Muscle layer of colon (tissue), 2 donors: ENCODE results near the gene INTS11.

ENCODE experiments used
- H3K27ac ChIP-seq: one replicate; pipeline ENCODE4 v1.7.0; 2013; ENCODE audit warnings: low read depth, mild to moderate bottlenecking, low read length, moderate library complexity
- H3K27me3 ChIP-seq, 2 donors: one replicate each; pipeline ENCODE4 v1.7.0; 2013; ENCODE audit warnings: low read length in 2 of 2, mild to moderate bottlenecking in 2 of 2; ENCODE audit not compliant: insufficient read depth in 2 of 2, control insufficient read depth in 1 of 2
- H3K36me3 ChIP-seq: one replicate; pipeline ENCODE4 v1.7.0; 2013; ENCODE audit warnings: mild to moderate bottlenecking, low read length; ENCODE audit not compliant: insufficient read depth
- H3K4me1 ChIP-seq: one replicate; pipeline ENCODE4 v1.7.0; 2013; ENCODE audit warnings: mild to moderate bottlenecking, low read length; ENCODE audit not compliant: insufficient read depth
- H3K4me3 ChIP-seq, 2 donors: one replicate each; pipeline ENCODE4 v1.7.0; 2013; ENCODE audit warnings: low read length in 2 of 2, low read depth in 1 of 2, mild to moderate bottlenecking in 1 of 2, moderate library complexity in 1 of 2
- H3K9ac ChIP-seq: one replicate; pipeline ENCODE4 v1.7.0; 2013; ENCODE audit warnings: low read length
- H3K9me3 ChIP-seq: one replicate; pipeline ENCODE4 v1.7.0; 2013; ENCODE audit warnings: mild to moderate bottlenecking, low read length
- donor health status: abdominal sarcoma.
- donor health status: Adenocarcinoma of cecum.

INTS11 gene

GRCh38 chr1:1296070-1297061 is 28.1 kb downstream of the INTS11 start:
- Histone ChIP-seq H3K9ac (no peak overlapping the region), H3K4me3 (no peak overlapping the region), H3K27me3 (no peaks in the 10 kb centered on the region), H3K9me3 (no peaks in the 10 kb centered on the region), H3K36me3 (no peaks in the 10 kb centered on the region), H3K27ac (no peak overlapping the region), H3K4me1 (no peaks in the 10 kb centered on the region)

DNA sequence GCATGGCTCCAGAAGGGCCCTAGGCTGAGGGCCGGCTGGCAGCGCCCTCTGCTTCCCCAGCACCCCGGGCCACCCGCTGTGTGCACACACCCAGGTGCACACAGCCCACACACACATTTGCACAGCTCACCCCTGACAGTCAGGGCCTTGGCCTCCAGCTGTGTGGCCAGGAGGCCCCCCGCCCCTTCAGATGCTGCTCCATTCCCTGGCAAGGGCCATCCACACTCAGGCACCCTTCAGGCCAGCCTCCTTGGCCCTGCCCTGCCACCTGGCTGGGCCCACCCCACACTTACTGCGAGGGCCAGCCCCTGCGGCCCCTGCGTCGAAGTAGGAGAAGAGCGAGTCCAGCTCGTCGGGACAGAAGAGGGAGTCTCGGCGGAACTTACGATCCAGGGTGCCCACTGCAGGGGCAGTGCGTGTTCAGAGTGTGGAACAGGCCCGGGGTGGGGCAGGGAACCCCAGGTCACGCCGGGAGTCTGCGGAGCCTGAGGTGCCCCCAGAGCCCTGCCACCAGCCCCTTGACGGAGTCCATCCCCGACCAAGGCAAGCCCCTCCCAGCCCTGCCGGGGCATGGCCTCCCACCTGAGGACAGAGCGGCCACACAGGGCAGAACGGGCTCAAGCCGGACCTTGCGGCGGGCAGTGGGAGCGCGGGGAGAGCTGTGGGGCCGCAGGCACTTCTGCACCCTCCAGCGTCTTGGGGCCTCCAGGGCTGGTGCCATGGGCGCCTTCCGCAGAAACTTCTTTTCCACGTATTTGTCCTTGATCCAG is 29.1 kb downstream of the INTS11 start:
- H3K4me3 ChIP-seq: no peak overlapping the region
- no peak overlapping the region for H3K9ac ChIP-seq
- H3K36me3 ChIP-seq: no peaks in the 10 kb centered on the region
- no peaks in the 10 kb centered on the region for H3K27me3 ChIP-seq
- no peak overlapping the region for H3K27ac ChIP-seq
- no peaks in the 10 kb centered on the region for H3K4me1 ChIP-seq
- H3K9me3 ChIP-seq: no peaks in the 10 kb centered on the region

GRCh38 chr1:1294250-1294890 is 30.1 kb downstream of the INTS11 start:
- Histone ChIP-seq H3K36me3 (no peaks in the 10 kb centered on the region), H3K27ac (no peak overlapping the region), H3K27me3 (no peaks in the 10 kb centered on the region), H3K4me3 (no peak overlapping the region), H3K4me1 (no peaks in the 10 kb centered on the region), H3K9me3 (no peaks in the 10 kb centered on the region), H3K9ac (no peak overlapping the region)

DNA sequence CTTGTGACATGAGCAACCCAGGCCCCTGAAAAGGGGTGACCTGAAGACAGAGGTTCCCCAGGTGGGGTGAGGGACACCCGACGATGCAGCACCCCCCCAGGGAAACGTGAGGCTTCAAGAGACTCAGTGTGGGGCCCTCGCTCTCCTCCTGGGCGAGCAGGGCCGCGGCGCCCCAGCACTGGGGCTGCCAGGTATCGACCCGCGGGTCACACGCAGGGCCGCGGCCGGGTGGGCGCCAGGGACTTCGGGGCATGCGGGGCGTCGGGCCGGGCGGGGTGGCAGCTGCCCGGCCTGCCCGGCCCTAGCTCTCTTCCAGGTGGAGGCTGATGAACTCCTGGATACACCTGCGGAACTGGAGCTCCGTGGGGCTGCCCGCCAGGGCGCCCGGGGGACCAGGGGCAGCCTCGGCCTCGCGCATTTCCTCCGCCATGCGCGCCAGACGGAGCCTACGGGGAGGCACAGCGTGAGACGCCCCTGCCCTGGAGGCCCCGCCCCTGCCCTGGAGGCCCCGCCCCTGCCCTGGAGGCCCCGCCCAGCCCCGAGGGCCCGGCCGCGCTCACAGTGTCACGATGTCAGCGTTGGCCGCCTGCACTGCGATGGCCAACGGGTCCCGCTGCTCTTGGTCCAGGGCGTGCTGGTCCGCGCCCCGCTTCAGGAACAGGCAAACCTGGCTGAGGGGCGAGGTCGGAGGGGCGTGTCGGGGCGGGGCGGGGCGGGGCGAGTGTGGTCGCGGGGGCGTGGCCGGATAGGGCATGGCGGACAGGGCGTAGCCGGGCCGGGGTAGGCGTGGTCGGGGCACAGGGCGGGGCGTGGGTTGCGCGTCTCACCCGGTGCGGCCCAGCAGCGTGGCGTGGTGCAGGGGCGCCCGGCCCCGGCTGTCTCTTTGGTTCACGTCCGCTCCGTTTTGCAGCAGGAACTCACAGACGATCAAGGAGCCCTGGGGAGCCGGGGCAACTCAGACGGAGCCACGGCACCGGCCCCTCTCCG is 30.9 kb downstream of the INTS11 start:
- Histone ChIP-seq H3K27me3 (no peaks in the 10 kb centered on the region), H3K4me1 (no peaks in the 10 kb centered on the region), H3K9ac (no peak overlapping the region), H3K27ac (no peak overlapping the region), H3K9me3 (no peaks in the 10 kb centered on the region), H3K4me3 (no peak overlapping the region), H3K36me3 (no peaks in the 10 kb centered on the region)

DNA sequence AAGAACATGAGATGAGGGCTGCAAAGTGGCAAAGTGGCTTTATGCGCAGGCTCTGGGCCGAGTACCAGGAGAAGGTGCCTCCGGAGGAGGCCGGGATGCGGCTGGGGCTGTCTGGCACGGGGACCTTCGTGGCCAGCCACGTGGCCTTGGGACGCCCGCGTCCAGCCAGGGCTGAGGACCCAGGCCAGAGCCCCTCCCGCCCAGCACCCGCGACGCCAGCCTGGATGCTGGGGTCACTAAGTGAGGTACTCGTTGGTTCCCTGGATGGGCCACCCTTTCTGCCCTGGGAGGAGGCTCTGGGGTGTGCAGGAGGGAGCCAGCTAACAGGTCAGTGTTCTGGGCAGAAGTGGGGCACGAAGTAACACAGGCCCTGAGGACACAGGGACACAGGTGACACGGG is 31.6 kb downstream of the INTS11 start:
- Histone ChIP-seq H3K9ac (no peak overlapping the region), H3K27ac (no peak overlapping the region), H3K9me3 (no peaks in the 10 kb centered on the region), H3K4me1 (no peaks in the 10 kb centered on the region), H3K27me3 (no peaks in the 10 kb centered on the region), H3K4me3 (no peak overlapping the region), H3K36me3 (no peaks in the 10 kb centered on the region)

- H3K9me3 ChIP-seq: no peaks in the 10 kb centered on the region
- no peak overlapping the region for H3K4me3 ChIP-seq
- H3K36me3 ChIP-seq: no peaks in the 10 kb centered on the region
- no peak overlapping the region for H3K27ac ChIP-seq
- H3K27me3 ChIP-seq: peaks cover 0 to 3% of the 10 kb centered on the region in 2 donors
- H3K9ac ChIP-seq: no peak overlapping the region
- no peaks in the 10 kb centered on the region for H3K4me1 ChIP-seq
These were observed 32.0 kb downstream of the INTS11 start for GRCh38 chr1:1292442-1292779.

- no peak overlapping the region for H3K4me3 ChIP-seq
- H3K9me3 ChIP-seq: no peaks in the 10 kb centered on the region
- H3K9ac ChIP-seq: no peak overlapping the region
- H3K27me3 ChIP-seq: peaks cover 0 to 9% of the 10 kb centered on the region in 2 donors
- no peaks in the 10 kb centered on the region for H3K36me3 ChIP-seq
- H3K4me1 ChIP-seq: no peaks in the 10 kb centered on the region
- no peak overlapping the region for H3K27ac ChIP-seq
These were observed 32.7 kb downstream of the INTS11 start for GRCh38 chr1:1291548-1292441.

GRCh38 chr1:1291023-1291528 is 33.4 kb downstream of the INTS11 start:
- Histone ChIP-seq H3K9me3 (no peaks in the 10 kb centered on the region), H3K27ac (no peak overlapping the region), H3K27me3 (peaks cover 0 to 17% of the 10 kb centered on the region in 2 donors), H3K36me3 (no peaks in the 10 kb centered on the region), H3K9ac (no peak overlapping the region), H3K4me1 (no peaks in the 10 kb centered on the region), H3K4me3 (no peak overlapping the region)

DNA sequence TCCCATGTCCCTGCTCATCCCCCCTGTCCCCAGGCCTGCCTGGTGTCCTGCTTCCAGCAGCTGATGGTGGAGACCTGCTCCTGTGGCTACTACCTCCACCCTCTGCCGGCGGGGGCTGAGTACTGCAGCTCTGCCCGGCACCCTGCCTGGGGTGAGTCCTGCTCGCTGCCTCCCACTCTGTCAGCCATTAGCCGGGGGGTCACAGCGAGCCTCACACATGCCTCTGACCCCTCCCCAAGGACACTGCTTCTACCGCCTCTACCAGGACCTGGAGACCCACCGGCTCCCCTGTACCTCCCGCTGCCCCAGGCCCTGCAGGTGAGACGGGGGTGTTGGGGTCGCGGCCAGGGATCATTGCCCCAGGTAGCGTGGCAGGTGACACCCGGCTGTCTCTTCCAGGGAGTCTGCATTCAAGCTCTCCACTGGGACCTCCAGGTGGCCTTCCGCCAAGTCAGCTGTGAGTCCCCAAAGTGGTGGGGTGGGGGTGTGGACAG is 34.2 kb downstream of the INTS11 start:
- Histone ChIP-seq H3K9ac (no peak overlapping the region), H3K4me1 (no peaks in the 10 kb centered on the region), H3K9me3 (no peaks in the 10 kb centered on the region), H3K27me3 (peaks cover 0 to 25% of the 10 kb centered on the region in 2 donors), H3K36me3 (no peaks in the 10 kb centered on the region), H3K4me3 (no peak overlapping the region), H3K27ac (no peak overlapping the region)
